SK-N-SH (cell line): Measurements from ENCODE around the gene TRAPPC13.

ENCODE experiments used
- CTCF ChIP-seq: fragments of 200-600 bp; sonication (generic); IDR thresholded peaks from 2 replicates; pipeline ENCODE4 v1.6.1; 2017; ENCODE audit warnings: antibody characterized with exemption, mild to moderate bottlenecking, moderate library complexity
- SIN3A ChIP-seq: IDR thresholded peaks from 2 replicates; pipeline ENCODE4 v1.6.1; 2012; ENCODE audit warnings: low read depth, mild to moderate bottlenecking, low read length, moderate library complexity, borderline replicate concordance
- TCF12 ChIP-seq: IDR thresholded peaks from 2 replicates; pipeline ENCODE4 v1.4.0; 2012

- TF ChIP-seq SIN3A (no peak), CTCF (no peak), TCF12 (no peak)
Observed at GRCh38 chr5:65630981-65631380, 6.2 kb downstream of the TRAPPC13 start.
